Measurements from ENCODE around the gene TMC1. TPM values are rescaled to one million over a fixed set of nuclear protein-coding genes. Genes with fewer than 3 reads are reported as not detected.
"Not testable (repeated sequence)": the region's sequence is repeated elsewhere in the genome, so short reads cannot be mapped to it uniquely, and the experiment has no call there.

Gene TMC1
- total RNA-seq, 3 donors from 2014 or later, result 0.17 to 0.77 (median 0.19) TPM

DNA sequence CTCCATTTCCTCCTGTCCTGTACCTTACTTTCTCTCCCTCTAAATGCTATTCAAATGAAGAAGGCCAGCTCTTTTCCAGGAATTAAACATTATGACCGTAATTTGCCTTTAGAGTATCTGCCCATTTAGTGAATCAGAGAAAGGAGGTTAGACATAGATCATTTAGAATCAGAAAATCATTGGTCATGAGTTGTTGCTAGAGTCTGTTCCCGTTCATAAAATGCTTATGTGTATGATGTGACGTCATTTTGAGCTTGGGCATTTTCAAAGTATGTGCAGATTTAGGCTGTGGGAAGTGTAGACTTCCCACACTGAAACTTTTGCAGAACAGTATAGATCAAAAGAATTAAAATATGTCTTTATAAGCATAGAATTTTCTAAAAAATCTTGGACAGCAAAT, 268.5 kb downstream of the TMC1 start:
- no peaks in the 10 kb centered on the region for H3K36me3 ChIP-seq (ENCODE audit: low read depth)
- H3K4me3 ChIP-seq, result no peak overlapping the region
- intact Hi-C loops (cut with DNase I, micrococcal nuclease), result no loop called here
- no peak for DNase-seq
- TF ChIP-seq, protein P1, sequence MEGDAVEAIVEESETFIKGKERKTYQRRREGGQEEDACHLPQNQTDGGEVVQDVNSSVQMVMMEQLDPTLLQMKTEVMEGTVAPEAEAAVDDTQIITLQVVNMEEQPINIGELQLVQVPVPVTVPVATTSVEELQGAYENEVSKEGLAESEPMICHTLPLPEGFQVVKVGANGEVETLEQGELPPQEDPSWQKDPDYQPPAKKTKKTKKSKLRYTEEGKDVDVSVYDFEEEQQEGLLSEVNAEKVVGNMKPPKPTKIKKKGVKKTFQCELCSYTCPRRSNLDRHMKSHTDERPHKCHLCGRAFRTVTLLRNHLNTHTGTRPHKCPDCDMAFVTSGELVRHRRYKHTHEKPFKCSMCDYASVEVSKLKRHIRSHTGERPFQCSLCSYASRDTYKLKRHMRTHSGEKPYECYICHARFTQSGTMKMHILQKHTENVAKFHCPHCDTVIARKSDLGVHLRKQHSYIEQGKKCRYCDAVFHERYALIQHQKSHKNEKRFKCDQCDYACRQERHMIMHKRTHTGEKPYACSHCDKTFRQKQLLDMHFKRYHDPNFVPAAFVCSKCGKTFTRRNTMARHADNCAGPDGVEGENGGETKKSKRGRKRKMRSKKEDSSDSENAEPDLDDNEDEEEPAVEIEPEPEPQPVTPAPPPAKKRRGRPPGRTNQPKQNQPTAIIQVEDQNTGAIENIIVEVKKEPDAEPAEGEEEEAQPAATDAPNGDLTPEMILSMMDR (IDR thresholded peaks at IDR 0.05), result no peak
- H3K9me3 ChIP-seq, result no peaks in the 10 kb centered on the region
- no peaks in the 10 kb centered on the region for H3K4me1 ChIP-seq (ENCODE audit: low read depth)
- no peak for ATAC-seq

DNA sequence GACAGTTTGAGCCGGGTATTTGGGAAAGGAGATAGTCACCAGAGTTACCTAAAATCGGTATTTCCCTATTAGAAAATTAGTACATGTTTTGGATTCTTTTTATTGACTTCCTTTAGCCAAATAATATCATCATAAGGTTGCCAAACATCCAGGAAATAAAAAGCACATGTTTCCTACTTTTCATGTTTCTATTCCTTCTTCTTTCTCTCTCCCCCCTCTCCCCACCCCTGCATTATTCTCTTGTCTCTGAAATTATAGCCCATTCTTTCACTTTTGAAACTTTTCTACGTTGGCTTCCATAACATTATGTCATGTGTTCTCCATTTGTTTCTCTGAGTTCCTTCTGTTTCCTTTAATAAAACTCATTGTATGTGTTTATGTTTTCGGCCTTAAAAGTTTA, 269.6 kb downstream of the TMC1 start:
- DNase-seq (no peak), ATAC-seq (no peak)
- Histone ChIP-seq H3K36me3 (ENCODE audit: low read depth) (no peaks in the 10 kb centered on the region), H3K9me3 (peaks cover 2% of the 10 kb centered on the region), H3K4me3 (no peak overlapping the region), H3K4me1 (ENCODE audit: low read depth) (no peaks in the 10 kb centered on the region)
- intact Hi-C loops (cut with DNase I, micrococcal nuclease), result no loop called here
- TF ChIP-seq, protein P1 (IDR thresholded peaks at IDR 0.05), result no peak

DNA sequence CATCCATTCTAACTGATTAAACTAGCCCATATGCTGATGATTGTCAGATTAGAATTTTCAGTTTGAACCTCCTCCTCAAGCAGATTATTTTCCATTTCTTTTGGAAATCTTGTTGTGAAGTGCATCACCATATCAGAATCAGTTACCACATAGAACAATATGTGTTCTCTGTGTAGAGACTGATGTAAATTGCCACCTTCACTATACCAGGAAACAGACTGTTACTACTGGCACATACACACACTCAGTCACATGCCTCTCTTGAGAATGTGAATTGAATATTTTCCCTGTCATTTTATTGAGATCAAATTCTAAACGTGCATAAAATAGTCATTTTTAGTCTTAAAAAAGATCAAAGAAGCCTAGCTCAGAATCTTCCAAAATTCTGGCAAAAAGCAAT, 270.0 kb downstream of the TMC1 start:
- no peak for ATAC-seq
- no peaks in the 10 kb centered on the region for H3K36me3 ChIP-seq (ENCODE audit: low read depth)
- no peaks in the 10 kb centered on the region for H3K4me1 ChIP-seq (ENCODE audit: low read depth)
- intact Hi-C loops (cut with DNase I, micrococcal nuclease), result no loop called here
- peaks cover 2% of the 10 kb centered on the region for H3K9me3 ChIP-seq
- TF ChIP-seq, protein P1 (IDR thresholded peaks at IDR 0.05), result no peak
- H3K4me3 ChIP-seq, result no peak overlapping the region
- DNase-seq, result no peak

DNA sequence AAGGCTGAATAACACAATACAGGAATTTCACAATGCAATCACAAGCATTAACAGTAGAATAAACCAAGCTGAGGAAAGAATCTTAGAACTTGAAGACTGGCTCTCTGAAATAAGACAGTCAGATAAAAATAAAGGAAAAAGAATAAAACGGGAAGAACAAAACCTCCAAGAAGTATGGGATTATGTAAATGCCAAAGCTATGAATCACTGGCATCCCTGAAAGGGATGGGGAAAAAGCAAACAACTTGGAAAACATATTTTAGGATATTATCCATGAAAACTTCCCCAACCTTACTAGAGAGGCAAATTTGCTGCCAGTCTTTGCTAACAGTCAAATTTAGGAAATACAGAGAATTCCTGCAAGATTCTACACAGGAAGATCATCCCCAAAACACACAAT, 273.5 kb downstream of the TMC1 start:
- DNase-seq (no peak), ATAC-seq (no peak)
- TF ChIP-seq, protein P1 (IDR thresholded peaks at IDR 0.05), result no peak
- intact Hi-C loops (cut with DNase I, micrococcal nuclease), result no loop called here
- Histone ChIP-seq H3K4me1 (ENCODE audit: low read depth) (no peaks in the 10 kb centered on the region), H3K4me3 (no peak overlapping the region), H3K9me3 (peaks cover 2% of the 10 kb centered on the region), H3K36me3 (ENCODE audit: low read depth) (no peaks in the 10 kb centered on the region)

DNA sequence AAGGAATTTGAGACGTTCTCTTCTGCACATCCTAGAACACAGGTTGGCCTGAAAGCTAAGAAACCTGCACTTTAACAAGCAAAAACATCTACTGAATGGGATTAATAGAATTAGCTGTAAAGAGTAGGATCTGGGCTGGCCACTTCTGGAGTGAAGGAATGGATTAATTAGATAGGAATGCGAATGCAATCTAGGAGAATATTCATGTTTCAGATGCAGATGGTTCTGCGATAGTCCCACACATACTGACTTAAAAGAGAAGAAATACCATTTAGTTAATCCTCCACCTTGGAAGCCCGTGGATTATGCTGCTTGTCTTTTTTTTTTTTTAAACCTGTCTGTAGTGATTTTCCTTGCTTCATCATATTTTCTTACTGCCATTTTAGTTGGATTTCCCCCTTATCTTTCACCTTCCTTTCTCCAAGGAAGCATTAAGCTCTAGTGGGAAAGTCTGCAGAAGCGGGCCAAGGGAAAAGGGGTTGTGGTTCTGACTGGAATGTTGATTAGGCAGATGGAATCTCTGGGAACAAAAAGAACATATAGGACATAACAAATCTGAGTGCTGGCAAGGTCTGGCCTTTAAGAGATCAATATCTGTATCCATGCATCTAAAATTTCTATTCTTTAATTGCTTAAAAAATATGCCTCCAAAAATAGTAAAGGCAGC, 279.1 kb downstream of the TMC1 start:
- TF ChIP-seq, protein P1 (IDR thresholded peaks at IDR 0.05), result no peak
- intact Hi-C loops (cut with DNase I, micrococcal nuclease), result no loop called here

DNA sequence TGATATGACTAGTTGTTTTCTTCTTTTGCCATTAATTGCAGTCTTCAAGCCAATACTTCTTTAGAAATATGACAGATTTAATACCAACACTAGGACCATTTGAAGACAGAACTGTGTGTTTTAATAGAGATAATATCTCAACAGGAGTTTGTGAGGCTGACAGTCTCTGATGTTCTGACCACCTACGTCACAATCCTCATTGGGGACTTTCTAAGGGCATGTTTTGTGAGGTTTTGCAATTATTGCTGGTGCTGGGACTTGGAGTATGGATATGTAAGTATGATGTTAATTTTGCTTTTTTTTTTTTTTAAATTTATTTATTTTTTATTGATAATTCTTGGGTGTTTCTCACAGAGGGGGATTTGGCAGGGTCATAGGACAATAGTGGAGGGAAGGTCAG, 283.8 kb downstream of the TMC1 start:
- Histone ChIP-seq H3K36me3 (ENCODE audit: low read depth) (no peaks in the 10 kb centered on the region), H3K4me3 (no peak overlapping the region), H3K4me1 (ENCODE audit: low read depth) (no peaks in the 10 kb centered on the region), H3K9me3 (no peaks in the 10 kb centered on the region)
- DNase-seq, result no peak
- intact Hi-C loops (cut with DNase I, micrococcal nuclease), result no loop called here
- TF ChIP-seq, protein P1 (IDR thresholded peaks at IDR 0.05), result no peak
- no peak for ATAC-seq

More for the DNA sequence above, 279.1 kb downstream of the TMC1 start:
- H3K36me3 ChIP-seq (ENCODE audit: low read depth), result no peaks in the 10 kb centered on the region
- no peaks in the 10 kb centered on the region for H3K4me1 ChIP-seq (ENCODE audit: low read depth)
- no peak overlapping the region for H3K4me3 ChIP-seq
- DNase-seq (no peak), ATAC-seq (no peak)
- H3K9me3 ChIP-seq, result peaks cover 2% of the 10 kb centered on the region

DNA sequence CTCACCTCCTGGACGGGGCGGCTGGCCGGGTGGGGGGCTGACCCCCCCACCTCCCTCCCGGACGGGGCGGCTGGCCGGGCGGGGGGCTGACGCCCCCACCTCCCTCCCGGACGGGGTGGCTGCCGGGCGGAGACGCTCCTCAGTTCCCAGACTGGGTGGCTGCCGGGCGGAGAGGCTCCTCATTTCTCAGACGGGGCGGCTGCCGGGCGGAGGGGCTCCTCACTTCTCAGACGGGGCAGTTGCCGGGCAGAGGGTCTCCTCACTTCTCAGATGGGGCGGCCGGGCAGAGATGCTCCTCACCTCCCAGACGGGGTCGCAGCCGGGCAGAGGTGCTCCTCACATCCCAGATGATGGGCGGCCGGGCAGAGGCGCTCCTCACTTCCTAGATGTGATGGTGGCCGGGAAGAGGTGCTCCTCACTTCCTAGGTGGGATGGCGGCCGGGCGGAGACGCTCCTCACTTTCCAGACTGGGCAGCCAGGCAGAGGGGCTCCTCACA, 285.0 kb downstream of the TMC1 start:
- H3K9me3 ChIP-seq; intact Hi-C loops (cut with DNase I, micrococcal nuclease); H3K4me3 ChIP-seq; ATAC-seq; H3K36me3 ChIP-seq (ENCODE audit: low read depth); H3K4me1 ChIP-seq (ENCODE audit: low read depth): not testable (repeated sequence)
- peak in 1 of 3 donors; percentile 31 for DNase-seq
